Heart left ventricle (tissue), 13 donors: Measurements from ENCODE around the gene PLEKHM3.

ENCODE experiments used
- POLR2A ChIP-seq, 2 donors: fragments of 450-650 bp; IDR thresholded peaks; one replicate each; pipeline ENCODE4 v1.6.1; 2017; ENCODE audit warnings: antibody characterized with exemption in 2 of 2, mild to moderate bottlenecking in 2 of 2, moderate library complexity in 2 of 2
- TF ChIP-seq, protein P1 (sequence below), 12 donors: fragments of 200-600 bp; sonication (generic) in 4 of 12; IDR thresholded peaks; one replicate each; pipeline versions ENCODE4 v1.5.0 to v1.8.0; 2018 to 2022; ENCODE audit warnings: antibody characterized with exemption in 12 of 12, mild to moderate bottlenecking in 5 of 12
- donor health status: ischemic (EF 13 %, LVEDD 7.1; RV severe dilation, severe dysfunction).
- donor health status: DM: no; HTN: yes; CAD: no.
- donor health status: DM: no; HTN: no; CAD: no.
- donor health status: ischemic (EF 25% LVEDD 6.9; RV normal size, moderate dysfunction).
- donor health status: ischemic (EF 25% LVEDD 5.7; RV mildly dilated, moderate dysfunction).
- donor health status: ischemic (EF 35%, LVEDD 5.7; RV mildly dilated, moderate dysfunction).
- donor health status: nonischemic (EF 11% LVEDD 7.7; RV severe dilation, severe dysfunction).
- donor health status: DM: yes; HTN: yes; CAD: no.
- donor health status: PGD.
- donor health status: ischemic (EF 29% LVEDD 5.4; RV normal size, mild dysfunction).
- donor health status: nonischemic (EF 23%, LVEDD 6.1; RV moderate dilation, normal function).

GRCh38 chr2:207871506-207871905 lies 153.8 kb downstream of the PLEKHM3 start:
- TF ChIP-seq, protein P1, sequence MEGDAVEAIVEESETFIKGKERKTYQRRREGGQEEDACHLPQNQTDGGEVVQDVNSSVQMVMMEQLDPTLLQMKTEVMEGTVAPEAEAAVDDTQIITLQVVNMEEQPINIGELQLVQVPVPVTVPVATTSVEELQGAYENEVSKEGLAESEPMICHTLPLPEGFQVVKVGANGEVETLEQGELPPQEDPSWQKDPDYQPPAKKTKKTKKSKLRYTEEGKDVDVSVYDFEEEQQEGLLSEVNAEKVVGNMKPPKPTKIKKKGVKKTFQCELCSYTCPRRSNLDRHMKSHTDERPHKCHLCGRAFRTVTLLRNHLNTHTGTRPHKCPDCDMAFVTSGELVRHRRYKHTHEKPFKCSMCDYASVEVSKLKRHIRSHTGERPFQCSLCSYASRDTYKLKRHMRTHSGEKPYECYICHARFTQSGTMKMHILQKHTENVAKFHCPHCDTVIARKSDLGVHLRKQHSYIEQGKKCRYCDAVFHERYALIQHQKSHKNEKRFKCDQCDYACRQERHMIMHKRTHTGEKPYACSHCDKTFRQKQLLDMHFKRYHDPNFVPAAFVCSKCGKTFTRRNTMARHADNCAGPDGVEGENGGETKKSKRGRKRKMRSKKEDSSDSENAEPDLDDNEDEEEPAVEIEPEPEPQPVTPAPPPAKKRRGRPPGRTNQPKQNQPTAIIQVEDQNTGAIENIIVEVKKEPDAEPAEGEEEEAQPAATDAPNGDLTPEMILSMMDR (IDR thresholded peaks at IDR 0.05), result no peak
- no peak for TF ChIP-seq POLR2A (IDR thresholded peaks at IDR 0.05)
